Suprapubic skin (tissue), 4 donors: ENCODE measurements around the gene NOTCH2. TPM values are rescaled to one million over a fixed set of nuclear protein-coding genes. Genes with fewer than 3 reads are reported as not detected.
"Not testable (repeated sequence)": the region's sequence is repeated elsewhere in the genome, so short reads cannot be mapped to it uniquely, and the experiment has no call there.

ENCODE experiments used
- DNase-seq, 2 donors: peaks; one replicate each; pipeline ENCODE4 v3.0.0-alpha.2; 2019; ENCODE audit warnings: low spot score in 2 of 2
- H3K27ac ChIP-seq: fragments of 200-600 bp; sonication (generic); one replicate; pipeline ENCODE4 v1.5.1; 2019
- H3K27me3 ChIP-seq: fragments of 200-600 bp; sonication (generic); one replicate; pipeline ENCODE4 v1.5.1; 2019
- H3K36me3 ChIP-seq: fragments of 200-600 bp; sonication (generic); one replicate; pipeline ENCODE4 v1.5.1; 2019
- H3K4me1 ChIP-seq: fragments of 200-600 bp; sonication (generic); one replicate; pipeline ENCODE4 v1.5.1; 2019
- H3K4me3 ChIP-seq: fragments of 200-600 bp; sonication (generic); one replicate; pipeline ENCODE4 v1.5.1; 2019; ENCODE audit warnings: mild to moderate bottlenecking
- H3K9me3 ChIP-seq: fragments of 200-600 bp; sonication (generic); one replicate; pipeline ENCODE4 v1.5.1; 2019
- EP300 ChIP-seq: sonication (generic); formaldehyde crosslinking; IDR thresholded peaks from one replicate; pipeline ENCODE4 v1.6.1; 2017; ENCODE audit warnings: antibody characterized with exemption
- POLR2A ChIP-seq, 2 donors: fragments of 450-650 bp; IDR thresholded peaks; one replicate each; pipeline ENCODE4 v1.6.1; 2017; ENCODE audit warnings: antibody characterized with exemption in 2 of 2, mild to moderate bottlenecking in 2 of 2, moderate library complexity in 2 of 2
- POLR2AphosphoS5 ChIP-seq, 3 donors: sonication (generic); formaldehyde crosslinking; IDR thresholded peaks; one replicate each; pipeline ENCODE4 v1.6.1; 2017; ENCODE audit warnings: antibody characterized with exemption in 3 of 3
- WGBS: methylation state at CpG from one replicate; pipeline ENCODE4 v1.1.5; 2018; 5-methylcytosine and 5-hydroxymethylcytosine counted together
- total RNA-seq, 4 donors: library from RNA; depleted of rRNA; stranded (reverse); fragments of >200 nt; gene quantifications; one replicate each; pipeline ENCODE4 v1.1.0, GENCODE V29; 2016
- TF ChIP-seq, protein P1 (sequence below), 2 donors: fragments of 200-600 bp in 1 of 2; fragments of 450-650 bp in 1 of 2; sonication (generic) in 1 of 2; IDR thresholded peaks; one replicate each; pipeline ENCODE4 v1.5.1; 2016 to 2019; ENCODE audit warnings: antibody characterized with exemption in 2 of 2, mild to moderate bottlenecking in 1 of 2, moderate library complexity in 1 of 2

Gene NOTCH2
- total RNA-seq, 4 donors from 2014 or later = 120 to 167 (median 154) TPM

DNA sequence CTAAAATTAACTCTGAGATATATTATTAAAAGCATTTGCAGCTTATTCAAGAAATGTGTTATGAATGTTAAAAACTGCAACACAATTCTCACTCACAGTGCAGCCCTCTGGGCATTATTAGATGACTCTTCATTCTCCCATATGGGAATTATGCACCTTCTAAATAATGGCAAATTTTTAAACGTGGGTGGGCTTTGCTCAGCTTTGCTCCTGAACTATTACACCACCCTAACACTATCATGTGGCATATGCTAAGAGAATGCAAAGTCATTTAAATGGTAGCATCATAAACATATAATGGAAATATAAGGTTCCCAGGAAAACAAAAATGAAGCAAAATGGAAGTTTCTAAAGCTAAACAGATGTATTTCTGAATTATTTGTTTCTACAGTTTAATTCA lies 61.6 kb downstream of the NOTCH2 start:
- H3K27me3 ChIP-seq, H3K9me3 ChIP-seq, H3K4me1 ChIP-seq, H3K27ac ChIP-seq, DNase-seq, H3K36me3 ChIP-seq, H3K4me3 ChIP-seq: not testable (repeated sequence)
- WGBS = no CpG with 5 or more reads among the region's 1 CpG

GRCh38 chr1:120001035-120001434 lies 68.4 kb downstream of the NOTCH2 start:
- not testable (repeated sequence) for H3K4me1 ChIP-seq, H3K4me3 ChIP-seq, H3K27me3 ChIP-seq, DNase-seq, H3K27ac ChIP-seq, H3K9me3 ChIP-seq, H3K36me3 ChIP-seq
- 95% methylated on average over 8 of the region's 9 CpGs for WGBS

- WGBS = 42% methylated on average over 1 of the region's 1 CpG
- not testable (repeated sequence) for H3K36me3 ChIP-seq, H3K27ac ChIP-seq, H3K9me3 ChIP-seq, DNase-seq, H3K4me1 ChIP-seq, H3K4me3 ChIP-seq, H3K27me3 ChIP-seq
Measured at GRCh38 chr1:119996731-119997312, 72.6 kb downstream of the NOTCH2 start.

DNA sequence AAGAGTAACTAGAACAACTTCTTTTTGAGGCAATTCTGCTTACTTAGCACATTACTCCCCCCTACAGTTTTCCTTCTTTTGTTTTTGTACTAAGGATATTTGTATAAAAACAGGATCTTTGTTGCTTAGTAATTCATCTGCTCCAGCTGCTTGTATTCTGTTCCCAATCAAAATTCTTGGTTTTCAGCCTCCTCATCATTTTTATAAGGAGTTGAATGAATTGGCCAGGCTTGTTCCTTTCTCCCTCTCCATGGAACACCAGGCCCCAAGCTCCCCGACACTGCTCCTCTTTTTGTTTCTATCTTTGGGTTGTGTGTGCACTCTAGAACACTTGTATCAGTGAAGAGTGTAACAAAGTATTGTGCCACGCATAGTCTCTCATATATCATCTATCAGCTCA lies 73.5 kb downstream of the NOTCH2 start:
- not testable (repeated sequence) for DNase-seq, H3K4me3 ChIP-seq, H3K27me3 ChIP-seq, H3K27ac ChIP-seq, H3K9me3 ChIP-seq, H3K36me3 ChIP-seq, H3K4me1 ChIP-seq
- WGBS = no CpG with 5 or more reads among the region's 2 CpGs

DNA sequence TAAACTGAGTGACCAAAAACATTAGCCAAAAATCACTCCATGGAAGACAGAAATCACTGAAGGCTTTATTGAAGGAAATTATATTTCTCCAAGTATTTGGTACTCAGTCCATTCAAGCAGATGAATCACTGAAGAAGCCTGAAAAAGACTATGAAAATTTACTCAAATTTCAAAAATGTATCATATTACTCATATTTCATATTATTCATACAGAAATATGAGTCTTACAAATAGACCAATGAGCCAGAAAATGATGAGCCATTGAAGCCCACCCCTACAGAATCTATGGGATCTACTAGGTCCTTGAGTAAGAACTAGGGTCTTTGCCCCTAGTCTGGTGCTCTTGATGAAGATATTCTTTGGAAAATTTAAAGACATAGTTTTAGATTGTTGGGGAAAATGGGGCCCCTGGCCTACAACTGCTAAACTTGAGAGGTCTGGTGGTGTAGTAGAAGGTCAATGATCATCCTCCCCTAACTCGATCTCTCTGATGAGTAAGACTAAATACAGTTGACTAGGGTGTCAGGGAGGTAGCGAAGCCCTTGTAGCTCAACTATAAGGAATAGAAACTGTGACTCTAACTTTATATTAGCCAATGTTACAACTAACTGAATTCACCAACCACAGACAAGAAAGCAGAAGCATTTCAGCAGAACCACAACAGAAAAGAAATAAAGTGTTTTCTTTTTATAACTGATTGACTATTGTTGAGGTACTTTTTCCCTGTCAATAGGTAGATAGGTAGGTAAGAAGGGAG lies 81.0 kb downstream of the NOTCH2 start:
- no peak overlapping the region for H3K27ac ChIP-seq

GRCh38 chr1:119987686-119988085 lies 81.8 kb downstream of the NOTCH2 start:
- Histone ChIP-seq H3K4me3 (no peak overlapping the region), H3K9me3 (no peaks in the 10 kb centered on the region), H3K27ac (no peak overlapping the region), H3K4me1 (peaks cover 26% of the 10 kb centered on the region), H3K36me3 (peaks cover 15% of the 10 kb centered on the region), H3K27me3 (no peaks in the 10 kb centered on the region)
- 75% methylated on average over 1 of the region's 1 CpG for WGBS
- no peak for DNase-seq
- TF ChIP-seq POLR2AphosphoS5 (IDR thresholded peaks at IDR 0.05) = no peak
- TF ChIP-seq, protein P1, sequence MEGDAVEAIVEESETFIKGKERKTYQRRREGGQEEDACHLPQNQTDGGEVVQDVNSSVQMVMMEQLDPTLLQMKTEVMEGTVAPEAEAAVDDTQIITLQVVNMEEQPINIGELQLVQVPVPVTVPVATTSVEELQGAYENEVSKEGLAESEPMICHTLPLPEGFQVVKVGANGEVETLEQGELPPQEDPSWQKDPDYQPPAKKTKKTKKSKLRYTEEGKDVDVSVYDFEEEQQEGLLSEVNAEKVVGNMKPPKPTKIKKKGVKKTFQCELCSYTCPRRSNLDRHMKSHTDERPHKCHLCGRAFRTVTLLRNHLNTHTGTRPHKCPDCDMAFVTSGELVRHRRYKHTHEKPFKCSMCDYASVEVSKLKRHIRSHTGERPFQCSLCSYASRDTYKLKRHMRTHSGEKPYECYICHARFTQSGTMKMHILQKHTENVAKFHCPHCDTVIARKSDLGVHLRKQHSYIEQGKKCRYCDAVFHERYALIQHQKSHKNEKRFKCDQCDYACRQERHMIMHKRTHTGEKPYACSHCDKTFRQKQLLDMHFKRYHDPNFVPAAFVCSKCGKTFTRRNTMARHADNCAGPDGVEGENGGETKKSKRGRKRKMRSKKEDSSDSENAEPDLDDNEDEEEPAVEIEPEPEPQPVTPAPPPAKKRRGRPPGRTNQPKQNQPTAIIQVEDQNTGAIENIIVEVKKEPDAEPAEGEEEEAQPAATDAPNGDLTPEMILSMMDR (IDR thresholded peaks at IDR 0.05) = no peak
- TF ChIP-seq POLR2A (IDR thresholded peaks at IDR 0.05) = no peak
- TF ChIP-seq EP300 = no peak

More for the DNA sequence above, 81.0 kb downstream of the NOTCH2 start:
- no peak for DNase-seq
- TF ChIP-seq, protein P1 (IDR thresholded peaks at IDR 0.05) = no peak
- TF ChIP-seq EP300 = no peak
- TF ChIP-seq POLR2A (IDR thresholded peaks at IDR 0.05) = no peak
- TF ChIP-seq POLR2AphosphoS5 (IDR thresholded peaks at IDR 0.05) = no peak
- peaks cover 25% of the 10 kb centered on the region for H3K4me1 ChIP-seq
- no peak overlapping the region for H3K4me3 ChIP-seq
- H3K36me3 ChIP-seq = peaks cover 15% of the 10 kb centered on the region
- H3K27me3 ChIP-seq = no peaks in the 10 kb centered on the region
- 92% methylated on average over 2 of the region's 2 CpGs for WGBS
- no peaks in the 10 kb centered on the region for H3K9me3 ChIP-seq

DNA sequence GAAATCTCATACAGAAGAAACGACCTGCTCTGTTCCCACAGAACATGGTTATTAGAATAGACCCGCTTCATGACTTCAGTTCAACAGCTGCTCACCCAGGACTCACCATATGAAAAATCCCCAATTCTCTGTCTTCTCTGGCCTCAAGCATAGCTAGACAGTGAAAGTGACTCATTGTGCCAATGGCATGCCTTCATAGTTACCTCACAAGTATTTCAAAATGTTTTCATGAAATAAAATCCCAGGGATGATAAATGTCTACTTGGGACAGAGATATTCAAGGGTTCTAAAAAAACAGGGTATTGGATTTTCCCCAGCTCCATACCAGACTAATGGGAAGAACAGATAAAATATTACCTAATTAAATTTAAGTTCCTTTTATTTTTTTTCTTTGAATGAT lies 82.3 kb downstream of the NOTCH2 start:
- Histone ChIP-seq H3K27me3 (no peaks in the 10 kb centered on the region), H3K27ac (no peak overlapping the region), H3K36me3 (peaks cover 15% of the 10 kb centered on the region), H3K4me3 (no peak overlapping the region), H3K9me3 (no peaks in the 10 kb centered on the region), H3K4me1 (peaks cover 32% of the 10 kb centered on the region)
- WGBS = 50% methylated on average over 2 of the region's 2 CpGs
- no peak for DNase-seq
- TF ChIP-seq, protein P1 (IDR thresholded peaks at IDR 0.05) = no peak
- no peak for TF ChIP-seq POLR2A (IDR thresholded peaks at IDR 0.05)
- TF ChIP-seq EP300 = no peak
- TF ChIP-seq POLR2AphosphoS5 (IDR thresholded peaks at IDR 0.05) = no peak
